ELF-1 (cell line): Measurements from ENCODE around the gene PRMT2.

ENCODE experiments used
- DNase-seq: peaks from one replicate; pipeline ENCODE4 v3.0.0-alpha.2; 2016; ENCODE audit warnings: low read depth, low spot score

The PRMT2 gene

GRCh38 chr21:46635324-46636180 is at the start of gene PRMT2:
TSS of gene PRMT2 (plus strand) at chr21:46635674. CDS start at chr21:46636952, 1,278 bp downstream.
- peak; percentile 96 for DNase-seq

GRCh38 chr21:46594276-46594675 is 41.2 kb upstream of the PRMT2 start:
- DNase-seq = no peak

GRCh38 chr21:46596201-46596600 is 39.3 kb upstream of the PRMT2 start:
- DNase-seq = no peak

- no peak for DNase-seq
Measured at GRCh38 chr21:46597031-46597430, 38.4 kb upstream of the PRMT2 start.

GRCh38 chr21:46597896-46598343 is 37.6 kb upstream of the PRMT2 start:
- no peak for DNase-seq

GRCh38 chr21:46598581-46599572 is 36.6 kb upstream of the PRMT2 start:
- DNase-seq = peak; percentile 32

- DNase-seq = no peak
Measured at GRCh38 chr21:46600305-46600704, 35.2 kb upstream of the PRMT2 start.

GRCh38 chr21:46600978-46601377 is 34.5 kb upstream of the PRMT2 start:
- no peak for DNase-seq

- peak; percentile 21 for DNase-seq
Measured at GRCh38 chr21:46603228-46603627, 32.2 kb upstream of the PRMT2 start.

- DNase-seq = no peak
Measured at GRCh38 chr21:46604329-46604974, 31.0 kb upstream of the PRMT2 start.

GRCh38 chr21:46604975-46605766 is 30.3 kb upstream of the PRMT2 start, which contains the start of gene S100B:
TSS of gene S100B (minus strand) at chr21:46605082. CDS start at chr21:46602415, 2,667 bp downstream.
- DNase-seq = no peak

GRCh38 chr21:46605767-46606426 is 29.6 kb upstream of the PRMT2 start:
- DNase-seq = no peak

- no peak for DNase-seq
Measured at GRCh38 chr21:46606427-46606813, 29.1 kb upstream of the PRMT2 start.

- no peak for DNase-seq
Measured at GRCh38 chr21:46607636-46608035, 27.8 kb upstream of the PRMT2 start.

GRCh38 chr21:46608672-46609111 is 26.8 kb upstream of the PRMT2 start:
- DNase-seq = no peak

GRCh38 chr21:46610018-46610701 is 25.3 kb upstream of the PRMT2 start:
- DNase-seq = no peak

GRCh38 chr21:46613391-46613790 is 22.1 kb upstream of the PRMT2 start:
- DNase-seq = no peak

GRCh38 chr21:46616050-46616449 is 19.4 kb upstream of the PRMT2 start:
- no peak for DNase-seq

GRCh38 chr21:46616656-46617055 is 18.8 kb upstream of the PRMT2 start:
- DNase-seq = no peak
